ENCODE data around the gene SELENOI.

Gene SELENOI

DNA sequence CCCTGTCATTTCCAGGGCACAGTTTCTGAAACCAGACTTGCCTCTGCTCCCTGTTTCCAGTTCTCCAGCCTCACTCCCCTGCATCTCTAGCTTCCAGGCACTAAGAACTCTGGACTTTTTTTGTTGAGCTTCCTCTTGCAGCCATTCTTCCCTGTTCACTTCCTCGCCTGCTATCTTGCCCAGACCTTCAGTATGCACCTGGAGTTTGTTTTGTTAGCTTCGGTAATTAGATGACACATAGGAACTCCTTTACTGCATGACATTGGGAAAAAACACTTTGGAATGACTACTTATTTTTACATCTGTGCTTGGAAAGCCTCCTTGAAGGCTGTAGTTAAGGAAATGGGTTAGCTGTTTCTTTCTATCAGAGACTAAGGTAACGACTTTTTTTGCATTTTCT is 96.8 kb downstream of the SELENOI start:
- FAIRE-seq (no peak), DNase-seq (ENCODE audit: insufficient read length) (no peak)
- TF ChIP-seq POLR2A (IDR thresholded peaks at IDR 0.05; ENCODE audit: low read depth, low read length) = no peak
- TF ChIP-seq POLR2AphosphoS5 (IDR thresholded peaks at IDR 0.05; ENCODE audit: low read depth, low read length) = no peak
- TF ChIP-seq TAF1 (IDR thresholded peaks at IDR 0.05; ENCODE audit: borderline replicate concordance, low read depth, low read length) = no peak

DNA sequence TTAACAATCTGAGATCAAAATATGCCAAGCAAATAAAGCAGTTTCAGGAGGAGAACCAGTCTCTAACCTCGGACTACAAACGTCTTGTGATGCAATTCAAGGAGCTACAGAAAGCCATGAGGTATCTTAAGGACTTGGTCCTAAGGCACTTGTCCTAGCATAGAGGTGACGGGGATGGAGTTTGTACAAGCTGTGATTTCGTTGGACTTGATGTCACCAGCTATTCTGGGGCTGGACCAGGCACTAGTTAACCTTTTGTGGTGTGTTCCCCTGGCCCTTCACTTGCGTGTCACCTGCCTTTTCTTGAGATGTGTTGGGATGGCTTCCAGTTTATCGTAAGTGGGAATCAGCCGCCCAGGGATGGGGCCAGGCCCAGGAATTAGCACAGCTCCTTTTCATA is 98.3 kb downstream of the SELENOI start:
- FAIRE-seq = no peak
- TF ChIP-seq POLR2AphosphoS5 (IDR thresholded peaks at IDR 0.05; ENCODE audit: low read depth, low read length) (no peak), TAF1 (IDR thresholded peaks at IDR 0.05; ENCODE audit: borderline replicate concordance, low read depth, low read length) (no peak), POLR2A (IDR thresholded peaks at IDR 0.05; ENCODE audit: low read depth, low read length) (no peak)
- DNase-seq (ENCODE audit: insufficient read length) = no peak
